ENCODE results near the gene PNMA6F. TPM values are rescaled to one million over a fixed set of nuclear protein-coding genes. Genes with fewer than 3 reads are reported as not detected.

PNMA6F gene
- total RNA-seq, 1 donor from 2014 or later = not detected

DNA sequence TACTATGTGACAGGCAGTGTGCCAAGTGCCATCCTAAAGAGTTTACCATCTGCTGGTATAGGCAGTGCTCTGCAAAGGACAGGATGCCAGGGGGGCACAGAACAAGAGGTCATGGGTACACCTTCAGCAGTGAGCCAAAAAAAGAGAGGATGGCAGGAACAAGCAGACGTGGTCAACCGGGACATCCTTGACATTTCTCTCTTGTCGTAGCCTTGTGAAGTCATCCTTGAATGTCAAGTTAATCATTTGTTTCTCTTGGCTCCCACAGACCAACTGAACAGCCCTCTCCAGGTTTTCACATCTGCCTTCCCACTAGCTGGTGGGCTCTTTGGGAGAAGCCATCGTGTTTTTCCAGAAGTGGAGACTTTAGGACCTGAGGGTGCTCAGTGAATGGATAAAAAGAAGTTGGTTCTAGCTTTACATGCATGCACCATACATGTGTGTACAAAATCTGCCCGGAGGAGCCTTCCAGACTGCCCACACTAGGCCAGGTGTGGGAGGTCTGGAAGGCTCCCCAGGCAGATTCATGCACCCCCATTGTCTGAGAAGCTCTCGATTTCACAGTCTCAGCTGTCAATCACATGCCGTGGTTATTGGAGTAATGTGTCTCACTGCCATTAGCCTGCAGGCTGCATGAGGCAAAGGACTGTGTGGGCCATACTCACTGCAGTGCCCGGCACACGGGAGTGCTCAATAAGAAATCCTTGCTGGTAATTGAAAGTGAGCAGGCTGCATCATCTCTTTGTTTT is 16.4 kb downstream of the PNMA6F start:
- no peak for DNase-seq (ENCODE audit: low spot score)
- TF ChIP-seq EZH2phosphoT487 (IDR thresholded peaks at IDR 0.05) (no peak), EZH2 (IDR thresholded peaks at IDR 0.05) (no peak)
- TF ChIP-seq, protein P1, sequence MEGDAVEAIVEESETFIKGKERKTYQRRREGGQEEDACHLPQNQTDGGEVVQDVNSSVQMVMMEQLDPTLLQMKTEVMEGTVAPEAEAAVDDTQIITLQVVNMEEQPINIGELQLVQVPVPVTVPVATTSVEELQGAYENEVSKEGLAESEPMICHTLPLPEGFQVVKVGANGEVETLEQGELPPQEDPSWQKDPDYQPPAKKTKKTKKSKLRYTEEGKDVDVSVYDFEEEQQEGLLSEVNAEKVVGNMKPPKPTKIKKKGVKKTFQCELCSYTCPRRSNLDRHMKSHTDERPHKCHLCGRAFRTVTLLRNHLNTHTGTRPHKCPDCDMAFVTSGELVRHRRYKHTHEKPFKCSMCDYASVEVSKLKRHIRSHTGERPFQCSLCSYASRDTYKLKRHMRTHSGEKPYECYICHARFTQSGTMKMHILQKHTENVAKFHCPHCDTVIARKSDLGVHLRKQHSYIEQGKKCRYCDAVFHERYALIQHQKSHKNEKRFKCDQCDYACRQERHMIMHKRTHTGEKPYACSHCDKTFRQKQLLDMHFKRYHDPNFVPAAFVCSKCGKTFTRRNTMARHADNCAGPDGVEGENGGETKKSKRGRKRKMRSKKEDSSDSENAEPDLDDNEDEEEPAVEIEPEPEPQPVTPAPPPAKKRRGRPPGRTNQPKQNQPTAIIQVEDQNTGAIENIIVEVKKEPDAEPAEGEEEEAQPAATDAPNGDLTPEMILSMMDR (IDR thresholded peaks at IDR 0.05) = no peak
- Mint-ChIP-seq H3K36me3 (no peaks in the 10 kb centered on the region), H3K27ac (no peak overlapping the region), H3K27me3 (ENCODE audit: insufficient read depth, low read depth) (peaks cover 8% of the 10 kb centered on the region), H3K4me1 (peaks cover 10% of the 10 kb centered on the region), H3K4me3 (no peak overlapping the region), H3K9me3 (peaks cover 21% of the 10 kb centered on the region)
- Histone ChIP-seq H3K9ac (no peak overlapping the region), H4K20me1 (ENCODE audit: low read depth) (no peaks in the 10 kb centered on the region), H3K4me1 (no peaks in the 10 kb centered on the region), H3K27ac (no peak overlapping the region), H3K36me3 (no peaks in the 10 kb centered on the region), H3K4me2 (no peak overlapping the region), H3K27me3 (no peaks in the 10 kb centered on the region), H3K9me3 (ENCODE audit: low read depth) (no peaks in the 10 kb centered on the region), H3F3A (ENCODE audit: low read depth) (no peaks in the 10 kb centered on the region), H3K79me2 (ENCODE audit: low read depth) (no peaks in the 10 kb centered on the region), H3K4me3 (no peak overlapping the region), H2AFZ (replicated peaks) (no peak overlapping the region)

DNA sequence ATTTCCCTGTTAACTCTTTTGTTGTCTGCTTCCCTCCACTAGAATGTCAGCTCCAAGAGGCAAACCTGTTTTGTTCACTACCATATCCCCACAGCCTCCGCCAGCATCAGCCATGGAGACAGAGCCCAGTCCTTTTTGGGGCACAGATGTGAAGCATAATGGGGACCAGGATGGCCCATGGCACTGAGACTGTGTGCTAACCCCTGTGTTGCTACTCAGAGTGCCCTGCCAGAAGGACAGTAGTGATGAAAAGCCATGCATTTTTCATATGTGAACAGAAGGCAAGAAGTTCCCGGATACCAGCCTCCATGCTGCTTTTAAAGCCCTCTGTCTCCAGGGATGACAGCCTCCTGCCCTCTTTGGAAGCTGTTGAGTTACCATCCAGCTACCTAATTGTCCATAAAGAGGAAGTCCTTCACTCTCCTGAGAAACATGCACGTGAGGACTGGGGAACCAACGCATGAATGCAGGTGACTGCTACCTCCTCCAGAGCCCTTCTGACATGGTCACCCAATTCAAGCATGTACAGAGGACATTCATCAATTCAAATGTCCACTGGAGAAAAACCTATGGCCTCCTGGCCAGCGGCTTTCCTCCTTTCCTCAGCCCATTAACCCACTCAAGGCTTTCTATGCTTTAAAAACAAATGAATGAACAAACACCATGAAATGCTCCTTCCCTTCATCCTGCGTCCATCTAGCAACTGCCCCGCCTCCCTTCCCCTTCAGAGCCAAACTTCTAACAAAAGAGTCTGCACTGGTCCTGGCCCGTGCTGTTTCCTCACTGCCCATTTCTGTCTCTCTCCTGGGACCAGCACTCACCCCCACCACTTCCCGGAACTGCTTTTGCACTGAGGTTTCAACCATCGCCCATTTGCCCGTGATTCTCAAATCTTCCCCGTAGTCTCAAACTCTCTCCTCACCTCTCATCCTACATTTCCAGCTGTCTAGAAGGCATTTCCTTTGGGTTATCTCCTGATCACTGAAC is 18.0 kb downstream of the PNMA6F start:
- H3F3A ChIP-seq (ENCODE audit: low read depth) = no peaks in the 10 kb centered on the region
- H3K27me3 Mint-ChIP-seq (ENCODE audit: insufficient read depth, low read depth) = peaks cover 8% of the 10 kb centered on the region
- H3K4me3 Mint-ChIP-seq = peak overlapping the region; percentile 65
- H3K4me2 ChIP-seq = no peak overlapping the region
- H2AFZ ChIP-seq (replicated peaks) = no peak overlapping the region
- peaks cover 10% of the 10 kb centered on the region for H3K4me1 Mint-ChIP-seq
- no peak overlapping the region for H3K27ac ChIP-seq
- H3K4me1 ChIP-seq = no peaks in the 10 kb centered on the region
- no peak for DNase-seq (ENCODE audit: low spot score)
- H3K36me3 ChIP-seq = no peaks in the 10 kb centered on the region
- H3K36me3 Mint-ChIP-seq = no peaks in the 10 kb centered on the region
- H3K27ac Mint-ChIP-seq = no peak overlapping the region
- H3K79me2 ChIP-seq (ENCODE audit: low read depth) = no peaks in the 10 kb centered on the region
- TF ChIP-seq EZH2 (IDR thresholded peaks at IDR 0.05) (no peak), EZH2phosphoT487 (IDR thresholded peaks at IDR 0.05) (no peak)
- TF ChIP-seq, protein P1 (IDR thresholded peaks at IDR 0.05) = no peak
- peaks cover 19% of the 10 kb centered on the region for H3K9me3 Mint-ChIP-seq
- no peaks in the 10 kb centered on the region for H3K9me3 ChIP-seq (ENCODE audit: low read depth)
- no peaks in the 10 kb centered on the region for H3K27me3 ChIP-seq
- no peak overlapping the region for H3K4me3 ChIP-seq
- no peak overlapping the region for H3K9ac ChIP-seq
- H4K20me1 ChIP-seq (ENCODE audit: low read depth) = no peaks in the 10 kb centered on the region

DNA sequence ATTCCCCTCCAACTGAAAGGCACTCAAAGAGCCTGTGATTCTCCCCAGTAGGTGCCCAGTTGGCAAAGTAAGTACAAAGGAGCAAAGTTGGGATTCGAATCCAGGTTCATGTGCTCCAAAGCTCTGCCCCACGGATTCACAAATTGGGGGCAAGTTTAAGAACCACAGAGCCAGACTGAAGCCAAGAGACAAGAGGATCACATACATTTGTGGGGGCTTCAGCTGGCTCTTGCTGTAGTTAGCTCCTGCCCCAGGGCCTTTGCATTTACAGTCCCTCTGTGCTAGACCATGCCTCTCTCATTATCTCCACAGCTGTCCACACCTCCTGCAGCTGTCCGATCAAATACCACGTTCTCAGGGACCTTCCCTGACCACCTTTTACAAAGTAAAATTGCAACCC is 18.8 kb downstream of the PNMA6F start:
- Histone ChIP-seq H3K4me2 (no peak overlapping the region), H3K27ac (no peak overlapping the region), H3K9me3 (ENCODE audit: low read depth) (no peaks in the 10 kb centered on the region), H4K20me1 (ENCODE audit: low read depth) (no peaks in the 10 kb centered on the region), H3K36me3 (no peaks in the 10 kb centered on the region), H3K4me3 (no peak overlapping the region), H3F3A (ENCODE audit: low read depth) (no peaks in the 10 kb centered on the region), H3K4me1 (no peaks in the 10 kb centered on the region), H3K27me3 (no peaks in the 10 kb centered on the region), H3K79me2 (ENCODE audit: low read depth) (no peaks in the 10 kb centered on the region), H3K9ac (no peak overlapping the region), H2AFZ (replicated peaks) (no peak overlapping the region)
- Mint-ChIP-seq H3K36me3 (no peaks in the 10 kb centered on the region), H3K27ac (no peak overlapping the region), H3K27me3 (ENCODE audit: insufficient read depth, low read depth) (peaks cover 8% of the 10 kb centered on the region), H3K9me3 (peaks cover 19% of the 10 kb centered on the region), H3K4me1 (peaks cover 10% of the 10 kb centered on the region), H3K4me3 (no peak overlapping the region)
- no peak for TF ChIP-seq EZH2 (IDR thresholded peaks at IDR 0.05)
- TF ChIP-seq EZH2phosphoT487 (IDR thresholded peaks at IDR 0.05) = no peak
- TF ChIP-seq, protein P1 (IDR thresholded peaks at IDR 0.05) = no peak
- no peak for DNase-seq (ENCODE audit: low spot score)

Data from neural progenitor cell (in vitro differentiated cells).